RWPE1 (cell line): ENCODE data around the gene RBMS3.
"Not testable (repeated sequence)": the region's sequence is repeated elsewhere in the genome, so short reads cannot be mapped to it uniquely, and the experiment has no call there.

ENCODE experiments used
- CTCF ChIA-PET: fragments of 350-600 bp; sonication (Branson Sonifier 250); formaldehyde crosslinking; extraction: SDS; loops from one replicate; lab custom pipeline; 2021; lab: Yijun Ruan, JAX
- POLR2A ChIA-PET: fragments of 400-600 bp; formaldehyde crosslinking; extraction: SDS; loops from one replicate; lab custom pipeline; 2020; ENCODE audit warnings: antibody characterized with exemption; ENCODE audit not compliant: low non-redundant PET; lab: Yijun Ruan, JAX
- DNase-seq: peaks from one replicate; pipeline ENCODE4 v3.0.0; 2012; ENCODE audit warnings: low spot score
- H3K27ac ChIP-seq: fragments of 450-650 bp; 2 replicates; pipeline ENCODE4 v1.5.1; 2017
- TF ChIP-seq, protein P1 (sequence below): fragments of 450-650 bp; conservative IDR thresholded peaks from 2 replicates; pipeline ENCODE4 v1.5.1; 2017; ENCODE audit warnings: low read depth, mild to moderate bottlenecking

RBMS3 gene

DNA sequence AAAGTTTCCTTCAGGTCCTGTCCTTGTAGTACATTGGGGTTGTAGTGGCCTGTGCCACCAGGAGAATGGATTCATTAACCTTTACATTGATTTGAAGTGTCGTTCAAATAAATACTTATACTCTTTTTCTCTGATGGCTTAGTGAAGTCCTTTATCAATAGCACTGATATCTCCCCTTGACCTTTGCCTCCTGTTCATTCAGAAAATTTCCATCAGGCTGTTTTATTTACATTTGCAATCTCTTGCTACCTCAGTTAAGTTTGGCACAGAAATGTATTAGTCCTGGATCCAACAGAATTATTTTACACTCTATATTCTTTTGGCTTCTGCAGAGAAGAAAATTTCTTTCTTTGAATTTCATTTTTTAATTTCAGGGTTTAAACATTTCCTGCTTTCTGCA, 497.0 kb downstream of the RBMS3 start:
- H3K27ac ChIP-seq, result no peak overlapping the region
- POLR2A ChIA-PET, result no interaction called here
- CTCF ChIA-PET, result no interaction called here
- TF ChIP-seq, protein P1, sequence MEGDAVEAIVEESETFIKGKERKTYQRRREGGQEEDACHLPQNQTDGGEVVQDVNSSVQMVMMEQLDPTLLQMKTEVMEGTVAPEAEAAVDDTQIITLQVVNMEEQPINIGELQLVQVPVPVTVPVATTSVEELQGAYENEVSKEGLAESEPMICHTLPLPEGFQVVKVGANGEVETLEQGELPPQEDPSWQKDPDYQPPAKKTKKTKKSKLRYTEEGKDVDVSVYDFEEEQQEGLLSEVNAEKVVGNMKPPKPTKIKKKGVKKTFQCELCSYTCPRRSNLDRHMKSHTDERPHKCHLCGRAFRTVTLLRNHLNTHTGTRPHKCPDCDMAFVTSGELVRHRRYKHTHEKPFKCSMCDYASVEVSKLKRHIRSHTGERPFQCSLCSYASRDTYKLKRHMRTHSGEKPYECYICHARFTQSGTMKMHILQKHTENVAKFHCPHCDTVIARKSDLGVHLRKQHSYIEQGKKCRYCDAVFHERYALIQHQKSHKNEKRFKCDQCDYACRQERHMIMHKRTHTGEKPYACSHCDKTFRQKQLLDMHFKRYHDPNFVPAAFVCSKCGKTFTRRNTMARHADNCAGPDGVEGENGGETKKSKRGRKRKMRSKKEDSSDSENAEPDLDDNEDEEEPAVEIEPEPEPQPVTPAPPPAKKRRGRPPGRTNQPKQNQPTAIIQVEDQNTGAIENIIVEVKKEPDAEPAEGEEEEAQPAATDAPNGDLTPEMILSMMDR, result no peak
- DNase-seq, result no peak

DNA sequence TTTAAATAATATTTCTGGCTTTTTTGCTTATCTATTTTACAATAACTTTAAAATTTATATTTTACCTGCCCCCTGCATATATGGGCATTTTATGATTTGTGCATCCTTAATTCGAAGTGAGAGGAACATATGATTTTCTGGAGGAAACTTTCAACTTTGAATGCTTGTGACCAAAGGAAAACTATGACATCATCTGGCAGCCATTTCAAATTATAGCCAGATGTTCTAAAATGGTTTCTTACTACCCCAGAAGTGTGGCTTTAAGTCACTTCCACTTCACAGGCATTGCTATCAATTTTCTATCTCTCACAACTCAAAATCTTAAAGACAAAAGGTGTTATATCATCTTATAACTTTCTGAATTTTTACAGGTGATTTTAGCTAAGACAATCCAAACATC, 508.8 kb downstream of the RBMS3 start:
- POLR2A ChIA-PET, result no interaction called here
- no peak overlapping the region for H3K27ac ChIP-seq
- CTCF ChIA-PET, result no interaction called here
- TF ChIP-seq, protein P1, result no peak
- DNase-seq, result no peak

DNA sequence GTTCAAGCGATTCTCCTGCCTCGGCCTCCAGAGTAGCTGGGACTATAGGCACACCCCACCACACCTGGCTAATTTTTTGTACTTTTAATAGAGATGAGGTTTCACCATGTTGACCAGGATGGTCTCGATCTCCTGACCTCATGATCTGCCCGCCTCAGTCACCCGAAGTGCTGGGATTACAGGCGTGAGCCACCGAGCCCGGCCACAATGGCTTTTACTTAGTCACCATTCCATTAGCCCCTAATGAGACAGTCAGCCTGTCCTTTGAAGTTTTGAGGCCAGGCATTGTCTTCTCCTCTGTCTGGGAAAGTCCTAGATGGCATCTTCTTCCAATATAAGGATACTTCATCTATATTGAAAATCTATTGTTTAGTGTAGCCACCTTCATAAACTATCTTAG, 515.9 kb downstream of the RBMS3 start:
- TF ChIP-seq, protein P1, result no peak
- no peak for DNase-seq
- CTCF ChIA-PET, result interaction anchor here (0.6 kb wide), 1 partner anchor 107 kb away, joined by 3 read pairs; no protein-coding TSS in a partner anchor
- H3K27ac ChIP-seq, result no peak overlapping the region
- POLR2A ChIA-PET, result no interaction called here

DNA sequence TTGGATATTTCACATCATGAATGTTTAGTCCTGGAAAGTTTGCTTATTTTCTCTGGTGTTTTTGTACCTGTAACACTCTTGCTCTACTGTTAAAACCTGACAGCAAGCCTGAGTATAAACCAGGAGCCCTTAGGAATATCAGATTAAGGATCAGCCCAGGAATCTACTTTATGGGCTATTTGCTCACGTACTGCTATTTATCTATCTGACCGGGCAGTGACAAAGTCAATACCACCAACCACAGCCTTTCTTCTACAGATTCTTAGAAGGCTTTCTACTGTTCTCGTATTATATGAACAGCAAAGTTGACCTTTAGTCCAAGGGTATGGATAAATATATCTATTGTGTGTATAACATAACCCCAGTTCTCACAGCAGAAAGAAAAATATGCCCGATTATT, 521.2 kb downstream of the RBMS3 start:
- POLR2A ChIA-PET, result no interaction called here
- no peak overlapping the region for H3K27ac ChIP-seq
- TF ChIP-seq, protein P1, result no peak
- CTCF ChIA-PET, result interaction anchor here (0.7 kb wide), 1 partner anchor 366 kb away, joined by 5 read pairs; no protein-coding TSS in a partner anchor
- DNase-seq, result no peak

DNA sequence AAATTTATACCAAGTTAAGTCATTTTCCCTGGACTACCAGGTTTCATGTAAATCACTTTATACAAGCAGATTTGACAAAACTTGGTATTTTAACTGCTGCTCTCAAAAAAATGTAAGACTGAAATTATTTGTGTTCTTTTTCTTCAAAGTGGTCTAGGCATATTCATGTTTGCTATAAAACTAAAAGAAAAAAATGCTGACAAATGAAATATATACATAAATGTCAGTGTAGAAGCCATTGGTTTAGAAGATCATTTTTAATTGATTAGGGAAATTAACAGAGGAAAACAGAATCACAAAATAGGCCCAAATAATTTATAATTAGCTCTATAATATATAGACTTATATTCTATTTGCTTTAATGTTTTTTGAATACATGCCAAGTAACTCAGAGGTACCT, 523.2 kb downstream of the RBMS3 start:
- POLR2A ChIA-PET, result no interaction called here

DNA sequence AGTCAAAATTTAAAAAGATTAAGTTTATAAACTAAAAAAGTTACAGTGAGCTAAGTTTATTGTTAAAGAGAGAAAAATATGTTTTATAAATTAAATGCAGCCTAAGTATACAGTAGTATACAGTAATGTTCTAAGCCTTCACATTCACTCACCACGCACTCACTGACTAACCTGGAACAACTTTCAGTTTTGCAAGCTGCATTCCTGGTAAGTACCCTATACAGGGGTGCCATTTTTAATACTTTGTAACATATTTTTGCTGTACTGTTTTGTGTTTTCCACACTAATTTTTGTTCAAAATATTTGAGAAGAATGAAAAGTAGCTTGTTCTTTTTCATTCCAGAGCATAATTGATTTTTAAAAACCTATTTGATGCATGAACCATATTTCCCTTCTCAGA, 524.9 kb downstream of the RBMS3 start:
- DNase-seq, result no peak
- TF ChIP-seq, protein P1, result no peak
- ChIA-PET POLR2A (no interaction called here), CTCF (interaction anchor here (0.6 kb wide), 2 partner anchors 327 to 423 kb away, joined by 3 read pairs; no protein-coding TSS in a partner anchor)
- H3K27ac ChIP-seq, result no peak overlapping the region

More for the DNA sequence above, 523.2 kb downstream of the RBMS3 start:
- no peak overlapping the region for H3K27ac ChIP-seq
- CTCF ChIA-PET, result no interaction called here
- TF ChIP-seq, protein P1, result no peak
- no peak for DNase-seq

DNA sequence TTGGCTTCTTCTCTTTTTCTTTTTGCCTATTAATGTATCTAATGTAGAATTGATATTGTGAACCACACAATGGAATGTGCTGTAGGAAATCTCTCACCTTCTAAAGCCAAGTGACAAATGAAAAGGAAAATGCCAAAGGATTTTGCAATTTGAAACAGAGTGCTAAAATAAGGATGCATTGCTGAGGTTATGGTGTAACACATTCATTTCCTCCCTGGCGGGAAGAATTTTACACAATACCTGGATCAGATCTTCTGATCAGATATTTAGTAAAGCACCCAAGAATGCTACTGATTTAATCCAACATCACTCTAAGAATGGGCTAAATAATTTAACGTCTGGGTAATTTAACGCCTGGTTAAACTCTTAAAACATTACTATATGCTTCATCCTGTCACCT, 527.5 kb downstream of the RBMS3 start:
- CTCF ChIA-PET, POLR2A ChIA-PET, H3K27ac ChIP-seq, DNase-seq: not testable (repeated sequence)
